Measurements from ENCODE around the gene MTNR1A.

GRCh38 chr4:186560647-186561046 is 5.3 kb upstream of the MTNR1A start:
- TF ChIP-seq, protein P1, sequence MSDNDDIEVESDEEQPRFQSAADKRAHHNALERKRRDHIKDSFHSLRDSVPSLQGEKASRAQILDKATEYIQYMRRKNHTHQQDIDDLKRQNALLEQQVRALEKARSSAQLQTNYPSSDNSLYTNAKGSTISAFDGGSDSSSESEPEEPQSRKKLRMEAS (IDR thresholded peaks at IDR 0.05) = no peak
- TF ChIP-seq NFE2L2 (conservative IDR thresholded peaks at IDR 0.05; ENCODE audit: low read length) (no peak), POLR2AphosphoS2 (conservative IDR thresholded peaks at IDR 0.05; ENCODE audit: low read length) (no peak), HMGXB4 (CRISPR knock-in tag; IDR thresholded peaks at IDR 0.05; ENCODE audit: borderline replicate concordance) (no peak), RAD21 (conservative IDR thresholded peaks at IDR 0.05 in 1 of 2, IDR thresholded peaks at IDR 0.05 in 1 of 2) (no peak), EP300 (IDR thresholded peaks at IDR 0.05) (no peak), POLR2A (IDR thresholded peaks at IDR 0.05; ENCODE audit: low read length) (no peak)
- TF ChIP-seq, protein P2, sequence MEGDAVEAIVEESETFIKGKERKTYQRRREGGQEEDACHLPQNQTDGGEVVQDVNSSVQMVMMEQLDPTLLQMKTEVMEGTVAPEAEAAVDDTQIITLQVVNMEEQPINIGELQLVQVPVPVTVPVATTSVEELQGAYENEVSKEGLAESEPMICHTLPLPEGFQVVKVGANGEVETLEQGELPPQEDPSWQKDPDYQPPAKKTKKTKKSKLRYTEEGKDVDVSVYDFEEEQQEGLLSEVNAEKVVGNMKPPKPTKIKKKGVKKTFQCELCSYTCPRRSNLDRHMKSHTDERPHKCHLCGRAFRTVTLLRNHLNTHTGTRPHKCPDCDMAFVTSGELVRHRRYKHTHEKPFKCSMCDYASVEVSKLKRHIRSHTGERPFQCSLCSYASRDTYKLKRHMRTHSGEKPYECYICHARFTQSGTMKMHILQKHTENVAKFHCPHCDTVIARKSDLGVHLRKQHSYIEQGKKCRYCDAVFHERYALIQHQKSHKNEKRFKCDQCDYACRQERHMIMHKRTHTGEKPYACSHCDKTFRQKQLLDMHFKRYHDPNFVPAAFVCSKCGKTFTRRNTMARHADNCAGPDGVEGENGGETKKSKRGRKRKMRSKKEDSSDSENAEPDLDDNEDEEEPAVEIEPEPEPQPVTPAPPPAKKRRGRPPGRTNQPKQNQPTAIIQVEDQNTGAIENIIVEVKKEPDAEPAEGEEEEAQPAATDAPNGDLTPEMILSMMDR (IDR thresholded peaks at IDR 0.05) = no peak

Data from A549 (cell line).